HepG2 (cell line): Measurements from ENCODE around the gene ACVR1C. TPM values are rescaled to one million over a fixed set of nuclear protein-coding genes. Genes with fewer than 3 reads are reported as not detected.
A peak's percentile ranks its signal among the peaks of the same experiment; 100 is the strongest.

Experiments
- ATAC-seq: fragments of 200-7000 bp; cut with Tn5 transposase; 3 replicates; pipeline ENCODE4 v1.9.1; 2020; ENCODE audit warnings: mild to moderate bottlenecking, moderate library complexity
- BruUV-seq: library from RNA; stranded (reverse); fragments of 400-500 nt; replicated peaks from 2 replicates; lab custom pipeline; 2021; lab: Mats Ljungman, UMichigan
- CTCF ChIA-PET: fragments of 300-600 bp; formaldehyde crosslinking; extraction: SDS; loops from one replicate; lab custom pipeline; 2021; ENCODE audit warnings: low total read pairs, inconsistent platforms, low intra/inter-chr PET ratio; lab: Yijun Ruan, JAX
- POLR2A ChIA-PET: fragments of 350-600 bp; sonication (Branson Sonifier 250); formaldehyde crosslinking; loops from one replicate; lab custom pipeline; 2020; ENCODE audit warnings: antibody characterized with exemption, inconsistent platforms; lab: Yijun Ruan, JAX
- DNase-seq: peaks from one replicate; pipeline ENCODE4 v3.0.0-alpha.2; 2015; ENCODE audit warnings: low spot score
- FAIRE-seq: peaks from 3 replicates; lab custom pipeline; 2011; peaks lifted over from hg19 to GRCh38; lab: Jason Lieb, UNC
- H2AFZ ChIP-seq: one replicate; pipeline ENCODE4 v1.6.1; 2011; ENCODE audit warnings: low read length, inconsistent platforms
- H3K27ac ChIP-seq: fragments of 300-600 bp; 3 replicates; pipeline ENCODE4 v1.8.0; 2011; ENCODE audit warnings: mixed run types, mild to moderate bottlenecking, mixed read lengths, low read length, inconsistent platforms; ENCODE audit not compliant: insufficient read depth; ENCODE audit errors: extremely low read length
- H3K27me3 ChIP-seq, 2 experiments: fragments of 200-600 bp in 1 of 2; 2 replicates in 1 of 2; 3 replicates in 1 of 2; pipeline versions ENCODE4 v1.6.0 to v1.8.0; 2011; ENCODE audit warnings: low read length in 2 of 2, mild to moderate bottlenecking in 2 of 2, moderate library complexity in 2 of 2, inconsistent platforms in 1 of 2; ENCODE audit not compliant: insufficient read depth in 2 of 2, control insufficient read depth in 1 of 2
- H3K36me3 ChIP-seq, 2 experiments: fragments of 200-600 bp in 1 of 2; replicated peaks in 1 of 2; 2 replicates in 1 of 2; 3 replicates in 1 of 2; pipeline versions ENCODE4 v1.5.1 to v1.8.0; 2011; ENCODE audit warnings: low read length in 2 of 2, inconsistent platforms in 1 of 2; ENCODE audit not compliant: insufficient read depth in 2 of 2, control insufficient read depth in 1 of 2
- H3K4me1 ChIP-seq: 2 replicates; pipeline ENCODE4 v1.5.1; 2012; ENCODE audit warnings: low read length, inconsistent platforms; ENCODE audit not compliant: insufficient read depth
- H3K4me2 ChIP-seq: 2 replicates; pipeline ENCODE4 v1.6.0; 2011; ENCODE audit warnings: low read depth, low read length, inconsistent platforms
- H3K4me3 ChIP-seq, 3 experiments: fragments of 200-600 bp in 1 of 3; sonication (generic), shearing (Covaris generic) in 1 of 3; replicated peaks in 1 of 3; 2 replicates each; pipeline ENCODE4 v1.5.1; 2011 to 2016; ENCODE audit warnings: low read length in 3 of 3, inconsistent platforms in 2 of 3, low read depth in 2 of 3, mild to moderate bottlenecking in 2 of 3, control low read depth in 1 of 3, mixed read lengths in 1 of 3; ENCODE audit not compliant: insufficient read depth in 1 of 3
- H3K79me2 ChIP-seq: one replicate; pipeline ENCODE4 v1.6.1; 2011; ENCODE audit warnings: low read length, inconsistent platforms; ENCODE audit not compliant: insufficient read depth
- H3K9ac ChIP-seq: 2 replicates; pipeline ENCODE4 v1.6.0; 2011; ENCODE audit warnings: mild to moderate bottlenecking, low read depth, low read length, inconsistent platforms; ENCODE audit not compliant: insufficient read depth
- H3K9me3 ChIP-seq: 2 replicates; pipeline ENCODE4 v1.5.1; 2012; ENCODE audit warnings: mild to moderate bottlenecking, low read length
- H4K20me1 ChIP-seq: 2 replicates; pipeline ENCODE4 v1.6.0; 2011; ENCODE audit warnings: inconsistent platforms, mild to moderate bottlenecking, low read length, moderate library complexity; ENCODE audit not compliant: insufficient read depth
- ATF7 ChIP-seq, 2 experiments: fragments of 450-650 bp in 1 of 2; sonication (generic) in 1 of 2; formaldehyde crosslinking in 1 of 2; IDR thresholded peaks; 2 replicates each; pipeline versions ENCODE4 v1.4.0 to v1.6.1; 2016 to 2020; ENCODE audit warnings: antibody characterized with exemption in 1 of 2, mild to moderate bottlenecking in 1 of 2, missing genetic modification reagents in 1 of 2
- CC2D1A ChIP-seq: sonication (generic); formaldehyde crosslinking; IDR thresholded peaks from 2 replicates; pipeline ENCODE4 v1.8.1; 2023; ENCODE audit warnings: mild to moderate bottlenecking, missing genetic modification reagents
- DR1 ChIP-seq: sonication (generic); formaldehyde crosslinking; IDR thresholded peaks from 2 replicates; pipeline ENCODE4 v1.8.0; 2021; ENCODE audit warnings: mild to moderate bottlenecking, missing genetic modification reagents, inconsistent platforms
- PHF8 ChIP-seq: sonication (generic); formaldehyde crosslinking; IDR thresholded peaks from 2 replicates; pipeline ENCODE4 v1.5.0; 2020; ENCODE audit warnings: missing genetic modification reagents
- PRMT3 ChIP-seq: sonication (generic); formaldehyde crosslinking; IDR thresholded peaks from 2 replicates; pipeline ENCODE4 v1.8.1; 2022; ENCODE audit warnings: low read depth, mild to moderate bottlenecking, moderate library complexity, missing genetic modification reagents, borderline replicate concordance
- WGBS: methylation state at CpG from one replicate; pipeline ENCODE4 v1.1.6; 2017; ENCODE audit warnings: low lambda C conversion rate; 5-methylcytosine and 5-hydroxymethylcytosine counted together
- in situ Hi-C: cut with HindIII; loops from 2 replicates; pipeline ENCODE4 v1.10.0; 2017; ENCODE audit warnings: low pct_unique_long_range_greater_than_20kb; ENCODE audit not compliant: extremely low pct_ligation_motif_present
- intact Hi-C: fragments of 100-400 bp; cut with micrococcal nuclease; formaldehyde crosslinking; loops from one replicate; pipeline ENCODE4 v1.10.0; 2022; ENCODE audit not compliant: unreplicated experiment
- polyA plus RNA-seq, 8 experiments: library from polyadenylated mRNA; depleted of rRNA in 3 of 8; stranded (reverse) in 7 of 8; unstranded in 1 of 8; fragments of >200 nt; fragmentation: Illumina TruSeq in 4 of 8; extraction: Trizol in 4 of 8; gene quantifications; 2 replicates each; pipeline versions ENCODE4 v1.2.1 to v1.2.3, GENCODE V29; 2011 to 2016; ENCODE audit warnings: low read depth in 4 of 8, missing spikeins in 1 of 8, mixed read lengths in 1 of 8; ENCODE audit not compliant: insufficient read depth in 1 of 8
- total RNA-seq, 5 experiments: library from RNA; depleted of rRNA; stranded (reverse); fragments of >200 nt; fragmentation: Illumina TruSeq; extraction: Trizol; gene quantifications; 2 replicates each; pipeline ENCODE4 v1.2.3, GENCODE V29; 2016; ENCODE audit warnings: low read depth in 1 of 5
- TF ChIP-seq, protein P1 (sequence below): sonication (generic); formaldehyde crosslinking; IDR thresholded peaks from 2 replicates; pipeline ENCODE4 v1.8.0; 2022; ENCODE audit warnings: missing genetic modification reagents, mild to moderate bottlenecking, moderate library complexity, borderline replicate concordance
- TF ChIP-seq, protein P2 (sequence below): sonication (generic); formaldehyde crosslinking; IDR thresholded peaks from 2 replicates; pipeline ENCODE4 v1.4.0; 2020; ENCODE audit warnings: missing genetic modification reagents
- TF ChIP-seq, protein P3 (sequence below): IDR thresholded peaks from 2 replicates; pipeline ENCODE4 v1.6.1; 2016; ENCODE audit warnings: low read depth
- TF ChIP-seq, protein P4 (sequence below): sonication (generic); formaldehyde crosslinking; IDR thresholded peaks from 2 replicates; pipeline ENCODE4 v1.4.0; 2020; ENCODE audit warnings: missing genetic modification reagents, borderline replicate concordance
- TF ChIP-seq, protein P5 (sequence below): sonication (generic); formaldehyde crosslinking; IDR thresholded peaks from 2 replicates; pipeline ENCODE4 v1.8.0; 2022; ENCODE audit warnings: mild to moderate bottlenecking, missing genetic modification reagents, moderate library complexity

ACVR1C gene
- total and polyA plus RNA-seq, 2 of the 13 experiments (the other 11 are each of a cell fraction or from before 2014, with no cell fraction given): 0.05 to 1.0 TPM

DNA sequence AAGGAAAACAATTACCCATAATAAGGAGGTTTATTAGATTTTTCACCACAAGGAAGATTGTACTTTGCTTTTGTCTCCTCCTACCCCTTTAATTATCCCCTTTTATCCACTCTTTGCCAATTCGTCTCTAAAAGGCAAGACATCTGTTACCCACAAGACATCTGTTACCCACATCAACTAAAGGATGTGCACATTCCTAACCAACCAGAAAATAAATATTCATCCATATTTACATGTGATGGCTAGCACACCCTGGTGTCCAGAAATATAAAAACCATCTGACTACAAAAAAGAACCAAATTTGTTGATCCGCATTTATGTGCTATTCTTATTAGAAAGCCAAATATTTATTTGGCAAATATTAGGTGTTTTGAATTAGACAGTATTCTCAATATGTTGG, 35.7 kb downstream of the ACVR1C start:
- in situ Hi-C loops: loop anchor here (5.0 kb wide), 1 partner anchor 81 kb away; no protein-coding TSS in a partner anchor
- H3K9me3 ChIP-seq: no peaks in the 10 kb centered on the region
- DNase-seq: peak; percentile 4
- no peak overlapping the region for H3K4me2 ChIP-seq
- intact Hi-C loops: no loop called here
- BruUV-seq: no TSS peak
- H3K9ac ChIP-seq: no peak overlapping the region
- H3K27ac ChIP-seq: no peak overlapping the region
- POLR2A ChIA-PET: no interaction called here
- H3K36me3 ChIP-seq: no peaks in the 10 kb centered on the region
- H3K79me2 ChIP-seq: no peaks in the 10 kb centered on the region
- no peak overlapping the region for H3K4me3 ChIP-seq
- 24% methylated on average over 2 of the region's 2 CpGs for WGBS
- no peaks in the 10 kb centered on the region for H3K4me1 ChIP-seq
- no peaks in the 10 kb centered on the region for H4K20me1 ChIP-seq
- ATAC-seq: no peak
- FAIRE-seq: no peak
- no peaks in the 10 kb centered on the region for H3K27me3 ChIP-seq
- CTCF ChIA-PET: interaction anchor here (0.8 to 2.0 kb wide), 2 partner anchors 95 to 101 kb away, joined by 4 to 5 read pairs; no protein-coding TSS in a partner anchor
- H2AFZ ChIP-seq: no peak overlapping the region
- TF ChIP-seq, protein P1, sequence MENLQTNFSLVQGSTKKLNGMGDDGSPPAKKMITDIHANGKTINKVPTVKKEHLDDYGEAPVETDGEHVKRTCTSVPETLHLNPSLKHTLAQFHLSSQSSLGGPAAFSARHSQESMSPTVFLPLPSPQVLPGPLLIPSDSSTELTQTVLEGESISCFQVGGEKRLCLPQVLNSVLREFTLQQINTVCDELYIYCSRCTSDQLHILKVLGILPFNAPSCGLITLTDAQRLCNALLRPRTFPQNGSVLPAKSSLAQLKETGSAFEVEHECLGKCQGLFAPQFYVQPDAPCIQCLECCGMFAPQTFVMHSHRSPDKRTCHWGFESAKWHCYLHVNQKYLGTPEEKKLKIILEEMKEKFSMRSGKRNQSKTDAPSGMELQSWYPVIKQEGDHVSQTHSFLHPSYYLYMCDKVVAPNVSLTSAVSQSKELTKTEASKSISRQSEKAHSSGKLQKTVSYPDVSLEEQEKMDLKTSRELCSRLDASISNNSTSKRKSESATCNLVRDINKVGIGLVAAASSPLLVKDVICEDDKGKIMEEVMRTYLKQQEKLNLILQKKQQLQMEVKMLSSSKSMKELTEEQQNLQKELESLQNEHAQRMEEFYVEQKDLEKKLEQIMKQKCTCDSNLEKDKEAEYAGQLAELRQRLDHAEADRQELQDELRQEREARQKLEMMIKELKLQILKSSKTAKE: no peak
- TF ChIP-seq, protein P2, sequence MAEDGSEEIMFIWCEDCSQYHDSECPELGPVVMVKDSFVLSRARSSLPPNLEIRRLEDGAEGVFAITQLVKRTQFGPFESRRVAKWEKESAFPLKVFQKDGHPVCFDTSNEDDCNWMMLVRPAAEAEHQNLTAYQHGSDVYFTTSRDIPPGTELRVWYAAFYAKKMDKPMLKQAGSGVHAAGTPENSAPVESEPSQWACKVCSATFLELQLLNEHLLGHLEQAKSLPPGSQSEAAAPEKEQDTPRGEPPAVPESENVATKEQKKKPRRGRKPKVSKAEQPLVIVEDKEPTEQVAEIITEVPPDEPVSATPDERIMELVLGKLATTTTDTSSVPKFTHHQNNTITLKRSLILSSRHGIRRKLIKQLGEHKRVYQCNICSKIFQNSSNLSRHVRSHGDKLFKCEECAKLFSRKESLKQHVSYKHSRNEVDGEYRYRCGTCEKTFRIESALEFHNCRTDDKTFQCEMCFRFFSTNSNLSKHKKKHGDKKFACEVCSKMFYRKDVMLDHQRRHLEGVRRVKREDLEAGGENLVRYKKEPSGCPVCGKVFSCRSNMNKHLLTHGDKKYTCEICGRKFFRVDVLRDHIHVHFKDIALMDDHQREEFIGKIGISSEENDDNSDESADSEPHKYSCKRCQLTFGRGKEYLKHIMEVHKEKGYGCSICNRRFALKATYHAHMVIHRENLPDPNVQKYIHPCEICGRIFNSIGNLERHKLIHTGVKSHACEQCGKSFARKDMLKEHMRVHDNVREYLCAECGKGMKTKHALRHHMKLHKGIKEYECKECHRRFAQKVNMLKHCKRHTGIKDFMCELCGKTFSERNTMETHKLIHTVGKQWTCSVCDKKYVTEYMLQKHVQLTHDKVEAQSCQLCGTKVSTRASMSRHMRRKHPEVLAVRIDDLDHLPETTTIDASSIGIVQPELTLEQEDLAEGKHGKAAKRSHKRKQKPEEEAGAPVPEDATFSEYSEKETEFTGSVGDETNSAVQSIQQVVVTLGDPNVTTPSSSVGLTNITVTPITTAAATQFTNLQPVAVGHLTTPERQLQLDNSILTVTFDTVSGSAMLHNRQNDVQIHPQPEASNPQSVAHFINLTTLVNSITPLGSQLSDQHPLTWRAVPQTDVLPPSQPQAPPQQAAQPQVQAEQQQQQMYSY (CRISPR knock-in tag): no peak
- TF ChIP-seq PRMT3 (CRISPR knock-in tag) (no peak), PHF8 (CRISPR knock-in tag) (no peak), CC2D1A (CRISPR knock-in tag) (no peak), DR1 (CRISPR knock-in tag) (no peak), ATF7 (IDR thresholded peaks at IDR 0.05) (no peak), ATF7 (CRISPR knock-in tag; IDR thresholded peaks at IDR 0.05) (no peak)
- TF ChIP-seq, protein P3, sequence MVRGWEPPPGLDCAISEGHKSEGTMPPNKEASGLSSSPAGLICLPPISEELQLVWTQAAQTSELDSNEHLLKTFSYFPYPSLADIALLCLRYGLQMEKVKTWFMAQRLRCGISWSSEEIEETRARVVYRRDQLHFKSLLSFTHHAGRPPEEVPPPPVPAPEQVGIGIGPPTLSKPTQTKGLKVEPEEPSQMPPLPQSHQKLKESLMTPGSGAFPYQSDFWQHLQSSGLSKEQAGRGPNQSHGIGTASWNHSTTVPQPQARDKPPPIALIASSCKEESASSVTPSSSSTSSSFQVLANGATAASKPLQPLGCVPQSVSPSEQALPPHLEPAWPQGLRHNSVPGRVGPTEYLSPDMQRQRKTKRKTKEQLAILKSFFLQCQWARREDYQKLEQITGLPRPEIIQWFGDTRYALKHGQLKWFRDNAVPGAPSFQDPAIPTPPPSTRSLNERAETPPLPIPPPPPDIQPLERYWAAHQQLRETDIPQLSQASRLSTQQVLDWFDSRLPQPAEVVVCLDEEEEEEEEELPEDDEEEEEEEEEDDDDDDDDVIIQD (CRISPR knock-in tag): no peak
- TF ChIP-seq, protein P4, sequence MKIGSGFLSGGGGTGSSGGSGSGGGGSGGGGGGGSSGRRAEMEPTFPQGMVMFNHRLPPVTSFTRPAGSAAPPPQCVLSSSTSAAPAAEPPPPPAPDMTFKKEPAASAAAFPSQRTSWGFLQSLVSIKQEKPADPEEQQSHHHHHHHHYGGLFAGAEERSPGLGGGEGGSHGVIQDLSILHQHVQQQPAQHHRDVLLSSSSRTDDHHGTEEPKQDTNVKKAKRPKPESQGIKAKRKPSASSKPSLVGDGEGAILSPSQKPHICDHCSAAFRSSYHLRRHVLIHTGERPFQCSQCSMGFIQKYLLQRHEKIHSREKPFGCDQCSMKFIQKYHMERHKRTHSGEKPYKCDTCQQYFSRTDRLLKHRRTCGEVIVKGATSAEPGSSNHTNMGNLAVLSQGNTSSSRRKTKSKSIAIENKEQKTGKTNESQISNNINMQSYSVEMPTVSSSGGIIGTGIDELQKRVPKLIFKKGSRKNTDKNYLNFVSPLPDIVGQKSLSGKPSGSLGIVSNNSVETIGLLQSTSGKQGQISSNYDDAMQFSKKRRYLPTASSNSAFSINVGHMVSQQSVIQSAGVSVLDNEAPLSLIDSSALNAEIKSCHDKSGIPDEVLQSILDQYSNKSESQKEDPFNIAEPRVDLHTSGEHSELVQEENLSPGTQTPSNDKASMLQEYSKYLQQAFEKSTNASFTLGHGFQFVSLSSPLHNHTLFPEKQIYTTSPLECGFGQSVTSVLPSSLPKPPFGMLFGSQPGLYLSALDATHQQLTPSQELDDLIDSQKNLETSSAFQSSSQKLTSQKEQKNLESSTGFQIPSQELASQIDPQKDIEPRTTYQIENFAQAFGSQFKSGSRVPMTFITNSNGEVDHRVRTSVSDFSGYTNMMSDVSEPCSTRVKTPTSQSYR (CRISPR knock-in tag): no peak
- TF ChIP-seq, protein P5, sequence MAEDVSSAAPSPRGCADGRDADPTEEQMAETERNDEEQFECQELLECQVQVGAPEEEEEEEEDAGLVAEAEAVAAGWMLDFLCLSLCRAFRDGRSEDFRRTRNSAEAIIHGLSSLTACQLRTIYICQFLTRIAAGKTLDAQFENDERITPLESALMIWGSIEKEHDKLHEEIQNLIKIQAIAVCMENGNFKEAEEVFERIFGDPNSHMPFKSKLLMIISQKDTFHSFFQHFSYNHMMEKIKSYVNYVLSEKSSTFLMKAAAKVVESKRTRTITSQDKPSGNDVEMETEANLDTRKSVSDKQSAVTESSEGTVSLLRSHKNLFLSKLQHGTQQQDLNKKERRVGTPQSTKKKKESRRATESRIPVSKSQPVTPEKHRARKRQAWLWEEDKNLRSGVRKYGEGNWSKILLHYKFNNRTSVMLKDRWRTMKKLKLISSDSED: no peak
